Calu3 (cell line): ENCODE data around the gene F2. TPM values are rescaled to one million over a fixed set of nuclear protein-coding genes. Genes with fewer than 3 reads are reported as not detected.

ENCODE experiments used
- BruUV-seq: library from RNA; stranded (reverse); fragments of 400-500 nt; replicated peaks from 2 replicates; lab custom pipeline; 2021; lab: Mats Ljungman, UMichigan
- CTCF ChIA-PET: fragments of 300-600 bp; sonication (Branson Sonifier 250); formaldehyde crosslinking; loops from one replicate; lab custom pipeline; 2022; ENCODE audit warnings: antibody characterized with exemption; lab: Charles Lee
- DNase-seq: peaks from one replicate; pipeline ENCODE4 v3.0.0; 2022
- H3K27ac Mint-ChIP-seq: one replicate; pipeline ENCODE4 v1.8.0; 2022; ENCODE audit warnings: mixed read lengths; ENCODE audit not compliant: unreplicated experiment
- H3K27me3 Mint-ChIP-seq: one replicate; pipeline ENCODE4 v1.8.0; 2022; ENCODE audit warnings: mixed read lengths; ENCODE audit not compliant: unreplicated experiment
- H3K36me3 Mint-ChIP-seq: one replicate; pipeline ENCODE4 v1.8.0; 2022; ENCODE audit warnings: mild to moderate bottlenecking, moderate library complexity, mixed read lengths; ENCODE audit not compliant: insufficient read depth, unreplicated experiment
- H3K4me1 Mint-ChIP-seq: one replicate; pipeline ENCODE4 v1.8.0; 2022; ENCODE audit warnings: mild to moderate bottlenecking, low read depth, mixed read lengths; ENCODE audit not compliant: unreplicated experiment
- H3K4me3 Mint-ChIP-seq: one replicate; pipeline ENCODE4 v1.8.0; 2022; ENCODE audit warnings: mild to moderate bottlenecking, low read depth, moderate library complexity, mixed read lengths; ENCODE audit not compliant: unreplicated experiment
- H3K9me3 Mint-ChIP-seq: one replicate; pipeline ENCODE4 v1.8.0; 2022; ENCODE audit warnings: low read depth, mixed read lengths; ENCODE audit not compliant: unreplicated experiment
- CTCF ChIP-seq: fragments of 200-600 bp; IDR thresholded peaks from one replicate; pipeline ENCODE4 v1.8.0; 2022; ENCODE audit warnings: antibody characterized with exemption; ENCODE audit not compliant: unreplicated experiment
- intact Hi-C: fragments of 100-400 bp; cut with micrococcal nuclease; formaldehyde crosslinking; loops from one replicate; pipeline ENCODE4 v1.10.0; 2022; ENCODE audit not compliant: unreplicated experiment
- total RNA-seq: library from RNA; stranded (reverse); gene quantifications from 2 replicates; pipeline ENCODE4 v1.2.3, GENCODE V29; 2022

The F2 gene
- total RNA-seq, 1 experiment from 2014 or later, result not detected

DNA sequence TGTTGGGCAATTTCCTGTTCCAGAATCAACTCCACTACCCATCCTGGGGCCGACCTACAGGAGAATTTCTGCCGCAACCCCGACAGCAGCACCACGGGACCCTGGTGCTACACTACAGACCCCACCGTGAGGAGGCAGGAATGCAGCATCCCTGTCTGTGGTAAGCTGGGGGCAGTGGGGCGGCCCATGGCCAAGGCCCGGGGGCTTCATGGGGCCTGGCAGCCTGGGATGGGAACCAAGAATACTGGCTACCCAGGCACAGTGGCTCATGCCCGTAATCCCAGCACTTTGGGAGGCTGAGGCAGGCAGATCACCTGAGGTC is 4.3 kb downstream of the F2 start:
- Mint-ChIP-seq H3K36me3 (no peaks in the 10 kb centered on the region), H3K4me1 (no peaks in the 10 kb centered on the region), H3K4me3 (no peak overlapping the region), H3K27ac (no peak overlapping the region), H3K9me3 (no peaks in the 10 kb centered on the region), H3K27me3 (no peaks in the 10 kb centered on the region)
- intact Hi-C loops, result no loop called here
- no peak for DNase-seq
- BruUV-seq, result no TSS peak
- no peak for TF ChIP-seq CTCF
- CTCF ChIA-PET, result no interaction called here

GRCh38 chr11:46724088-46724487 is 5.1 kb downstream of the F2 start:
- Mint-ChIP-seq H3K4me3 (no peak overlapping the region), H3K27ac (no peak overlapping the region), H3K27me3 (no peaks in the 10 kb centered on the region), H3K9me3 (no peaks in the 10 kb centered on the region), H3K4me1 (no peaks in the 10 kb centered on the region), H3K36me3 (no peaks in the 10 kb centered on the region)
- CTCF ChIA-PET, result no interaction called here
- intact Hi-C loops, result no loop called here
- no peak for DNase-seq
- no TSS peak for BruUV-seq
- TF ChIP-seq CTCF, result no peak

GRCh38 chr11:46725338-46726205 is 6.6 kb downstream of the F2 start:
- CTCF ChIA-PET, result interaction anchor here (0.7 kb wide), 1 partner anchor 42 kb away, joined by 8 read pairs; no protein-coding TSS in a partner anchor
- H3K27me3 Mint-ChIP-seq, result no peaks in the 10 kb centered on the region
- intact Hi-C loops, result no loop called here
- DNase-seq, result no peak
- no peak overlapping the region for H3K4me3 Mint-ChIP-seq
- no peak for TF ChIP-seq CTCF
- BruUV-seq, result no TSS peak
- no peaks in the 10 kb centered on the region for H3K9me3 Mint-ChIP-seq
- H3K27ac Mint-ChIP-seq, result no peak overlapping the region
- no peaks in the 10 kb centered on the region for H3K36me3 Mint-ChIP-seq
- no peaks in the 10 kb centered on the region for H3K4me1 Mint-ChIP-seq

DNA sequence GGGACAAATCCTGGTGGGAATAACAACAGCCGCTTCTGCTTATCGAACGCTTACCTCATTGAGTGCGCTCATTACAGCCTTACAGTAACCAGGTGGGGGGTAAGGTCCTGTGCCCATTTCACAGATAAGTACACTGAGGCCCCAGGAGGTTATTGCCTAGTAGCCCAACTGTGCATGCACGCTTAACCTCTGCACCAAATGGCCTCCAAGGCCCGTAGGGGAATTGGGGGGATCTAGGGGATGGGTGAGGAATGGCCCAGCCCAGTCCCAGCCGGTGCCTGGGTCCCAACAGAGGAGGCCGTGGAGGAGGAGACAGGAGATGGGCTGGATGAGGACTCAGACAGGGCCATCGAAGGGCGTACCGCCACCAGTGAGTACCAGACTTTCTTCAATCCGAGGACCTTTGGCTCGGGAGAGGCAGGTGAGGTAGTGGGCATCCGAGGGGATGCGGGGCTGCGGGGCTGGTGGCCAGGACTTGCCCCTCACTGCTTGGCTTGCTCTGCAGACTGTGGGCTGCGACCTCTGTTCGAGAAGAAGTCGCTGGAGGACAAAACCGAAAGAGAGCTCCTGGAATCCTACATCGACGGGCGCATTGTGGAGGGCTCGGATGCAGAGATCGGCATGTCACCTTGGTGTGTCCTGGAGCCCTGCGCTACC is 7.3 kb downstream of the F2 start:
- intact Hi-C loops, result no loop called here
- Mint-ChIP-seq H3K27ac (no peak overlapping the region), H3K27me3 (no peaks in the 10 kb centered on the region), H3K4me3 (no peak overlapping the region), H3K4me1 (no peaks in the 10 kb centered on the region), H3K9me3 (no peaks in the 10 kb centered on the region), H3K36me3 (no peaks in the 10 kb centered on the region)
- CTCF ChIA-PET, result no interaction called here
- no peak for DNase-seq
- BruUV-seq, result no TSS peak
- no peak for TF ChIP-seq CTCF
